Cardiac fibroblast (primary cell): ENCODE measurements around the gene SPSB3.
A peak's percentile ranks its signal among the peaks of the same experiment; 100 is the strongest.

ENCODE experiments used
- DNase-seq, 2 donors: peaks; one replicate each; pipeline versions ENCODE4 v3.0.0 to v3.0.0-alpha.2; 2010; ENCODE audit warnings: low read depth in 2 of 2
- H3K4me3 ChIP-seq, 2 donors: replicated peaks in 1 of 2; 1 replicate in 1 of 2; 2 replicates in 1 of 2; pipeline ENCODE4 v1.5.1; 2011; ENCODE audit warnings: low read depth in 2 of 2, low read length in 2 of 2, mild to moderate bottlenecking in 2 of 2, moderate library complexity in 1 of 2
- TF ChIP-seq, protein P1 (sequence below): IDR thresholded peaks from one replicate; pipeline ENCODE4 v1.5.1; 2011; ENCODE audit warnings: low read depth, mild to moderate bottlenecking, low read length, inconsistent platforms

SPSB3 gene

DNA sequence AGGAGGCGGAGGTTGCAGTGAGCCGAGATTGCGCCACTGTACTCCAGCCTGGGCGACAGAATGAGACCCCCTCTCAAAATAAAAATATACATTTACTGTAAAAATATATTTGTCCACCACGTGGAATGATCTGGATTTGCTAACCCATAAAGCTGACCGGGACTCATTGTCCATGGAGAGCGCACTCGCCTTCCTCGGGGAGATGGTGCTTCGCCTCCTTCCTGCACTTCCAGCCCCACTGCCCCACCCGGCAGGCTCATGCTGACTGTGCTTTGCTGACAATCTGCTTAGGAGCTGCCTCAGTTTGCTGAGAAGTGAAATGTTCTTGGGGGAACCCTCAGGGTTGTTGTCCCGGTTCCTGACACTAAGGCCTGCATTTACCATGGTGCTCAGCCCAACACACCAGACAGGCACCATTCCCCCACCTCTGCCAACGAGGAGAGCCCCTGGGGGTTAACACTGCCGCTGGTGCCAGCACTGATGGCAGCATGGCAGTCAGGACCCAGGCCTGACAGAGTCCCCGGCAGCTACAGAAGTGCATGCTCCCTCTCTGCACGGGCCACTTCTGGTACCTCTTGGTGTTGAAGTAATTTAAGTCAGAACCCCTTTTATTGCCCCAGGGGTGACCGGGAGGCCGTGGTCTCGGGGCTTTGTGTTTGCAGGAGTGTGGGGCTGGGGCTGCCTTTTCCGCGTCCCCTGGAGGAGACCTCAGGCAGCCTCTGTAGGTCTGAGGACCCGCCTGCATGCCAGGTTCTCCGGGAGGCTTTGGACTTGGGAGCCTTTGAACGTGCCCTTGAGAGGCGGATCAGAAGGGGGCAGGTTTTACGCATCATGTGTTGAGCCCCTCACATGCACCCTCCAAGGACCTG, 2.8 kb upstream of the SPSB3 start:
- no peak for DNase-seq
- TF ChIP-seq, protein P1, sequence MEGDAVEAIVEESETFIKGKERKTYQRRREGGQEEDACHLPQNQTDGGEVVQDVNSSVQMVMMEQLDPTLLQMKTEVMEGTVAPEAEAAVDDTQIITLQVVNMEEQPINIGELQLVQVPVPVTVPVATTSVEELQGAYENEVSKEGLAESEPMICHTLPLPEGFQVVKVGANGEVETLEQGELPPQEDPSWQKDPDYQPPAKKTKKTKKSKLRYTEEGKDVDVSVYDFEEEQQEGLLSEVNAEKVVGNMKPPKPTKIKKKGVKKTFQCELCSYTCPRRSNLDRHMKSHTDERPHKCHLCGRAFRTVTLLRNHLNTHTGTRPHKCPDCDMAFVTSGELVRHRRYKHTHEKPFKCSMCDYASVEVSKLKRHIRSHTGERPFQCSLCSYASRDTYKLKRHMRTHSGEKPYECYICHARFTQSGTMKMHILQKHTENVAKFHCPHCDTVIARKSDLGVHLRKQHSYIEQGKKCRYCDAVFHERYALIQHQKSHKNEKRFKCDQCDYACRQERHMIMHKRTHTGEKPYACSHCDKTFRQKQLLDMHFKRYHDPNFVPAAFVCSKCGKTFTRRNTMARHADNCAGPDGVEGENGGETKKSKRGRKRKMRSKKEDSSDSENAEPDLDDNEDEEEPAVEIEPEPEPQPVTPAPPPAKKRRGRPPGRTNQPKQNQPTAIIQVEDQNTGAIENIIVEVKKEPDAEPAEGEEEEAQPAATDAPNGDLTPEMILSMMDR = no peak
- no peak overlapping the region for H3K4me3 ChIP-seq

DNA sequence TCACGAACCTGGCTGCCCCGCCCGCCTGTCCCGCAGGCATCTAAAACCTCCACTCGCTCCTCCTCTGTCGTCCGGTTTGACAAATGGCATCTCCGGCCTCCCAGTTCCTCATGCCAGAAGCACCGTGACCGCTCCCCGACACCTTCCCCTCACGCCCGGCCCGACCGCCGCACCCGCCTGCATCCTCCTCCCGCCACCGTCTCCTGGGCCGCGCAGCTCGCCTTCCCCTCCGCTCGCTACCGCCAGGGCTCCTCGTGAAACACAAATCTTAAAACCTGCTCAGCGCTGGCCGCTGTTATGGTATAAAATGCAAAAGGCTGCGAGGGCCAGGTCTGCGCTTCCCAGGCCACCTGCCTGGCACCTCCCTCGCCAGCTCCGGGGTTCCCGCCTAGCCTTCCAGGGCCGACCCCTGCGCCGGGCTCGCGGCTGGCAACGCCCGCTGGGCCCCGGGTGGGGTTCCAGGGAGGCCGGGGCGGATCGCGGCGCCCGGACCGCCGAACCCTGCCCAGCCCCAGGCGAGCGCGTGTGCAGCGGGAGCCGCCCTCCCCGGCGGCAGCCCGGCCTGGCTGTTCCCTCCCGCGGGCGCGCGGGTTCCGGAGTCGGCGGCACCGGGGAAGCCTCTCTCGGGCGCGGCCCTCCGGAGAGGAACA, 488 bp downstream of the SPSB3 start:
- peak overlapping the region; percentile 78 to 80 for H3K4me3 ChIP-seq
- peak in 1 of 2 donors; percentile 28 for DNase-seq
- TF ChIP-seq, protein P1 = peak; percentile 20

- TF ChIP-seq, protein P1 = no peak
- DNase-seq = no peak
Observed at GRCh38 chr16:1781254-1781653, 1.1 kb downstream of the SPSB3 start.

GRCh38 chr16:1780677-1781072, 1.7 kb downstream of the SPSB3 start:
- no peak for DNase-seq
- no peak overlapping the region for H3K4me3 ChIP-seq
- TF ChIP-seq, protein P1 = no peak

More at GRCh38 chr16:1781254-1781653, 1.1 kb downstream of the SPSB3 start:
- peak overlapping the region; percentile 78 to 80 for H3K4me3 ChIP-seq

DNA sequence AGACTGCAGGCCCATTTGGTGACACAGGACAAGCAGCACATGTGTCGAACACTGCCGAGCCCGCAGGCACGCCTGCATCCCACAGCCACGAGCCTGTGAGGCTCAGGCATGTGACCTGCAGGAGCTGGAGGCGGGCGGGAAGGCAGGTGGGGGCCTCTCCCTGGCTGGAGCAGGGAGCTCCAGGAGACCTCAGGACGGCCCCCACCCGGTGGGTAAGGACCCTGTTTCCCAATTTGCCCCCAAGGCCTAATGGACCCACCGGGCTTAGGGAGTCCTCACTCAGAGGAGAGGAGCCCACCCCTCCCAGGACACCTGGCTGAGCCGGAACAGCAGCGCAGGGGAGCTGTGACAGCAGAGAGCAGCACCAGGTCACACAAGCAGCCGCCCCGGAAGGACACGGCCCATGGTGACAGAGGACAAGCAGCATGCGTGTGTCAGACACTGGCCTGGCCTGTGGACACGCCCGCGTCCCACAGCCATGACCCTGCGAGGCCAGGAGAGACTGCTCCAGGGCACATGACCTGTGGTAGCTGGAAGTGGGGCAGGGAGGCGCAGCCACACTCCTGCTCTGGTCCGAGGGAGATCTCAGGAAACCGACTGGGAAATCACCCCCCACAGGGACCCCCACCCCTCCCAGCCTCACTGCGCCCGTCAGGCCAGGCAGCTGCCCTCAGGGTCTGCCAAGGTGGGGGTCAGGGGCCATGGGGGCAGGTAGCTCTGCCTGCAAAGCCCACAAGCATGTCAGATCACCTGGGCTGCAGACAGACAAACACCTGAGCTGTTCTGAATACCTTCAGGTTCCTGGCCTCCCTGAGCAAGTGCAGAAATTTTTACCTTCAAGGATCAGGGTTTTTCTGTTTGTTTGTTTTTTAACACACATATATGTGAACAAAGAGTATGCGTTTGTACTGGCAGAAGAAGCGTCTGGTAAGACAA, 2.4 kb downstream of the SPSB3 start:
- H3K4me3 ChIP-seq = no peak overlapping the region
- TF ChIP-seq, protein P1 = no peak
- DNase-seq = no peak

DNA sequence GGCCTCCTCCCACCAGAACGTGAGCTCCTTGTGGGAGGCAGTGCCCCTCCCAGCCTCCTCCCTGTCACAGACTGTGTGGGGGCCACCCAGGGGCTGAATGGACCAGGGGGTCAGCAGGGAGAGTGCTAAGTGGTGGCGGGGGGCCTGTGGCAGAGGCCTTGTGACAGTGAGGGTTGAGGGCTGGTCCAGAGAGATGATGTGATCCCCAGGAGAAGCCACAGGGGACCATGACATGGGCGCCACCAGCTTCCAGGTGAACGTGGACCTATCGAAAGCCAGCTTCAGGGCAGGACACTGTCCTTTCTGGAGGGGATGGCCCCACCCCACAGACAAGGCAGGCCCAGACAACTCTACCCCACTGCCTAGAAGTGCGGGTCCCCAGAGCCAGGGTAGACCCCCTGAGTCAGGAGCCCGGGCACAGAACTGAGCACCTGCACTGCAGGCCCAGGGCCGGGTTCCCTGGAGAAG, 3.1 kb downstream of the SPSB3 start:
- no peak for DNase-seq
- TF ChIP-seq, protein P1 = no peak

More for the DNA sequence above, 3.1 kb downstream of the SPSB3 start:
- H3K4me3 ChIP-seq = no peak overlapping the region
